Kasumi-1 (cell line): ENCODE measurements around the gene WDR48.

ENCODE experiments used
- DNase-seq, 2 experiments: peaks; one replicate each; lab custom pipeline; 2025; lab: John Stamatoyannopoulos, UW

The WDR48 gene

DNA sequence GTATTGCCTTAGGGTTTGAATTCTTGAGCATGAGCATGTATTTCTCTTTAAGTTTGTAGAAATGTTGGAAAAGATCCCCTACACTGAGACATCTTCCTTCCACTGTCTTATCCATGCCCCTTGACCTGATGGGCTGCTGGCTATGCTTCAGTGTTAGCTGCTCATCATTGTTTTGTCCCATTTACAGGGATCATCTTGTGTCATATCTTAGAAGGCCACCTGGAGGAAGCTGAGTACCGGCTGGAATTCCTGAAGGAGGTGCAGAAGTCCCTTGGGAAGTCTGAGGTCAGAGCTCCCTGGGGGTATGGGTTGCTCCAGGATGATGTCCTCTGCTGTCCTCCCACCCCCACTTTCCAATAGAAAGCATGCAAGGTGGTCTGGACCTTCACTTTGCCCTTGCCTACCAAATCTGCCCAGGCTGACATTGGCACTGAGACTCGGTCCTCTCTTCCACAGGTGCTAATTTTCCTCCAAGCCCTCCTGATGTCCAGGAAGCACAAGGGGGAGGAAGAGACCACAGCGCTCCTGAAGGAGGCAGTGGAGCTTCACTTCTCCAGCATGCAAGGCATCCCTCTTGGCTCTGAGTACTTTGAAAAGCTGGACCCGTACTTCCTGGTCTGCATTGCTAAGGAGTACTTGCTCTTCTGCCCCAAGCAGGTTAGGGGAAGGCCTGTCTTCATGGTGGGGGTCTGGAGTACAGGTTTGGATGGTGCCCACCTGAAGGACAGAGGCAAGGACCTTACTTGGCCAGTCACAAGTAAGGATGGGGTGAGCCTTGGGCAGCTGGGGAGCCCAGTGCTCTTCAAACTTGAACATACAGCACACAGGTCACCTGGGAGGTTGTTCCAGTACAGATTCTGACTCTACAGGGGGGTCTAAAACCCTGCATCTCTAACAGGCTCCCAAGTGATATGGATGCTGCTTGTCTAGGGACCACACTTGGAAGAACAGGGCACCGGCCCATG, 73.3 kb downstream of the WDR48 start:
- DNase-seq, result no peak

- DNase-seq, result no peak
Measured at GRCh38 chr3:39125841-39126500, 74.2 kb downstream of the WDR48 start.

GRCh38 chr3:39126532-39127071, 74.8 kb downstream of the WDR48 start:
- peak; percentile 68 to 70 for DNase-seq

DNA sequence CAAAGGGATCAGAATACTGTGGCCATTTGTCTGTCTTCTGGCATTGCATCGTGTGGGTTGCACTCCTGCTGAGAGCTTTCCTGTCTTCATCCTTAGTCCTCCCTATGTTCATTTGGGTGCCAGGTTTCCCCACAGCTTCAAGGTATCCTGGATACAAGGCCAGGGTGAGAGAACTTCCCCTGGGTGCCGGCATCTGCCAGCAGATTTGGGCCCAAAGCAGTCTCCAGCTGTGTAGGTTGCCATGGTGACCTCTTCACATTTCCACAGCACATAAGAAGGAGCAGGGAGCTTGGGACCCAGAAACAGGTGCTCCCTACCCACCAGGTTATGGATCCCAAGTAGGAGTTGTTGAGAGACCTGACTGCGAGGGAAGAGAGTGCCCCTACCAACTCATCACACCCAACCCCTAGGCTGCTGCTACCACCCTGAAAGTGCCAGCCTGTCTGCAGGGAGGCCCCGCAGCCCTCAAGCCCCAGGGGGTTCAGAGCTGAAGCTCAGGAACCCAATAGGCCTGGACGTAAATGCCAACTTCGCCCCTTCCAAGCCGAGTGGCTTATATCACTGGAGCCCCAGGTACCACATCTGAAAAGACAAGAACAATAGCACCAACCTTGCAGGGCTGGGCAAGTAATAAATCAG, 75.6 kb downstream of the WDR48 start:
- no peak for DNase-seq

- DNase-seq, result peak; percentile 7 to 16
Measured at GRCh38 chr3:39127908-39128304, 76.1 kb downstream of the WDR48 start.

DNA sequence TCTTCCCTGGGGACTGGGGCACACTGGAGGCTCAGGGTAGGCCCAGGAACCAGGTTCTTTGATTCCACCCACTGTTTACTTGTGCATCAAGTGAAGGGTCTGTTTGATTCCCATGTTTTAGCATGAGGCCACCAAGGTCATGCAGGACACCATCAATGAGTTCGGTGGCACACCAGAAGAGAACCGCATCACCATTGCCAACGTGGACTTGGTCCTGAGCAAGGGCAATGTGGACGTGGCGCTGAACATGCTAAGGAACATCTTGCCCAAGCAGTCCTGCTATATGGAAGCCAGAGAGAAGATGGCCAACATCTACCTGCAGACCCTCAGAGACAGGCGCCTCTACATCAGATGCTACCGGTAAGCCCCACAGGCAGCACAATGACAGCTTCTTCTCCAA, 77.1 kb downstream of the WDR48 start:
- no peak for DNase-seq

DNA sequence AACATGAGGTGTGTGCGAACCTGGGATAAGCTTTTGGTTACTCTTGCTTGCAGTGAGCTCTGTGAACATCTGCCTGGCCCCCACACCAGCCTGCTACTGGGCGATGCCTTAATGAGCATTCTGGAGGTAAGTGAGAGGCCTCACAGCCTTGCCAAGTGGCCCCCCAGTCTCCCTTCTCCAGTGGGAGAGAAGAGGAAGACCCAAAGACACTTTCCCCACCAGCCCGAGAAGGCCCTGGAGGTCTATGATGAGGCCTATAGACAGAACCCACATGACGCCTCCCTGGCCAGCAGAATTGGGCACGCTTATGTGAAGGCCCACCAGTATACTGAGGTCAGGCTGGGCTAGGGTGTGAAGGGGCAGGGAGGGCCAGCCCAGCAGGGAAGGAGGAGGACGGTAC, 78.2 kb downstream of the WDR48 start:
- no peak for DNase-seq

- DNase-seq, result no peak
Measured at GRCh38 chr3:39130693-39131265, 79.0 kb downstream of the WDR48 start.

- no peak for DNase-seq
Measured at GRCh38 chr3:39132096-39133092, 80.6 kb downstream of the WDR48 start.

DNA sequence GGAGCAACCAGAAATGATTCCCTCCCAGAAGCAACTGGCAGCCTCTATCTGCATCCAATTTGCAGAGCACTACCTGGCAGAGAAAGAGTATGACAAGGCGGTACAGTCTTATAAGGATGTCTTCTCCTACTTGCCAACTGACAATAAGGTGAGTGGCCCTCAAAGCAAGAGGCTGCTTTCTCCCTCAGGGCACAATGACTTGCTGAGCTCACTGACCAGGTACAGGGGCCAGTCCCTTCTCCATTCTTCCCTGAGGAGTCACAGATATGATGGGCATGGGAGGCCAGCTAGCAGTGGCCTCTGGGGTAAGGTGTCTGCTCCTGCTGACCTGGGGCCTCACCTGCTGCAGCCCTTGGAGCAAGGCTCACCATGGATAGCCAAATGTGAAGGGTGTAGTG, 81.3 kb downstream of the WDR48 start:
- DNase-seq, result no peak

DNA sequence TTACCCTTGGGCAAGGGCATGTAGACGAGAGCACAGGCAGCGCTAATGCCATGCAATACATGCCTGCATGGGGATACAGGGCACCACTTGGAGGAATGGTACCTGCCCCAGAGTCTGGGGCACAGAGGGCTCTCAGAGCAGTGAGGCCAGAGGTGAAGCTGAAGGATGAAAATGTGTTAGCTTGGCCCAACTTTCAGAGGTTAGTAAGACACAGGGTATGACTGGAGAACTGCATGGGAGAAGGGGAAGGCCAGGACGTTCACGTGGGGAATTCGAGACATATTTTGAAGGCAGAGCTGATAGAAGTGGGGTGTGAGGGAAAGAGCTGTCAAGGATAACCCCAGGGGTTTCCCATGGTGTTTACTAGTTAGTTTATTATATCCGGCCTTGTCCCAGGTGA, 82.0 kb downstream of the WDR48 start:
- no peak for DNase-seq

DNA sequence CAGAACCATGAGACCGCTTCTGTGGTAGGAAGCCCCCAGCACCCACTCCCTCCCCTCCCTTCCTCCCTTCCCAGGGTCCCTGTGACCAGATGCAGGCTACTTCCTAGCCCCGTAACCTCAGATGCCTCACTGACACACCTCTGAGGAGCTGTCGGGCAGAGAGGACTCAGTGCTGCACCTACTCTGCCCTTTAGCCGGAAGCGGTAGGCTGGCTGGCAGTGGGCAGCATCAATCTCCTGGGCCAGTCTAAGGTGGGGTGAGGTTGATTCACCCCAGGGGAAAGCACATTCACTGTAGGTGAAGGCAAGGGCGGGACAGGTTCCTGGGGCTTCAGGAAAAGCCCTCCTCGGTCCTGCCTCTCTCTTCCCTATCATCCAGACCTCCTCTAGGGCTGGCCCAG, 82.5 kb downstream of the WDR48 start:
- no peak for DNase-seq

DNA sequence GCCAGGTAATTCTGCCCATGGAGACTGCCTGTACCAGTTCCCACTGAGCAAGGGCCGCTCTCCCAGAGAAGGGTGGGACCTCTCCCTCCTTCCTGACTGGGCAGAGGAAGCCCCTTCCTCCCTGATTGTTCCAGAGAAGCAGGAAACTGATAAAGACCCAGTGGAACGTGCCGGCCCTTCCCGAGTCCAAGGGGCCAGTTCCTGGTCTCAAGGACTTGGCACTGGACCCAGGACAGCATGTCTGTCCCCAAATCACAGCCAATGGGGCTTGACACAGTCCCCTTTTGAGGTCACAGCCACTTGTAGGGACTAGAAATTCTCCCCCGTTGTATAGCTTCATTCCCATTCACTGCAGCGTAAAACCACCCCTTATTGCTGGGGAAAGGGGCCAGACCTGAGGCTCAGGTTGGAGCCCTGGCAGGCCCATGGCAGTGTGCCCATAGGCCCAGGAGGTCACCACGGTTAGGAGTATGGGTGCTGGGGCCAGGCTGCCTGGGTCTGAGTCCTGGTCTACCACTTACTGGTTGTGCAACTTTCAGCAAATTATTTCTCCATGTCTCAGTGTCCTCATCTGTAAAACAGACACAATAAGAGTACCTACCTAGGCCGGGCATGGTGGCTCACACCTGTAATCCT, 83.5 kb downstream of the WDR48 start:
- DNase-seq, result no peak

GRCh38 chr3:39136533-39137434, 85.0 kb downstream of the WDR48 start:
- DNase-seq, result no peak

DNA sequence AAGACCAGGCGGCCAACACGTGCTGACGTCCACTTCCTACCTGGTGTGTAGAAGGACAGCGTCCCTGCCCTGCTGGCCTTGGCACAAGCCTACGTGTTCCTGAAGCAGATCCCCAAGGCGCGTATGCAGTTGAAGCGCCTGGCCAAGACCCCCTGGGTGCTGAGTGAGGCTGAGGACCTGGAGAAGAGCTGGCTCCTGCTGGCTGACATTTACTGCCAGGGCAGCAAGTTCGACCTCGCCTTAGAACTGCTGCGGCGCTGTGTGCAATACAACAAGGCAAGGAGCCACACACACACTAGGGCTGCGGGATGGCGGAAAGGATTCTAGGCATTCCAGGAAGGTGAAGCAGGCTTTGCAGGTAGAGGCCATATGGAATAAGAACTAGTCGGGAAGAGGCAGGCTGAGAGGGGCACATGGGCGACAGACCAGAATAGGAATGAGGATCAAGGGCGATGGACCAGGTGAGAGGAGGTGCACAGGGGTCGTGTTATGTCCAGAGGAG, 85.7 kb downstream of the WDR48 start:
- DNase-seq, result no peak

- no peak for DNase-seq
Measured at GRCh38 chr3:39137991-39138803, 86.4 kb downstream of the WDR48 start.

- DNase-seq, result no peak
Measured at GRCh38 chr3:39138804-39139415, 87.1 kb downstream of the WDR48 start.

DNA sequence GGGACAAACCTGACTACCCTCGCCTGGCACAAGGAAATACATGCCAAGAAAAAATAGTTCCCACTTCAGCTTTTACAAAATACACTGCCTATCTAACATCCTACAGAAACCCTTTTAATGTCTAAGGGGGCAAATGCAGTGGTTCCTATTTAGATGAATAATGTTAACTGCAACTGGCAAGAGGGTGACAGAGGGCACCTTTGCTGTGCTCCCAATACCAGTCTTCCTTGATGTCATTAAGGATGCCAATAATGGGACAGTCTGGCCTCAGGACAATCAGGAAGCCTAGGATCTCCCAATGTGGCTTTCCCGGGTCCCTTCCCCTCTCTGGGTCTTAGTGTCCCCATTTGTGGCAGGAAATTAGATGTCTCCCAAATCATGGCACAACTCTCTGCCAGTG, 87.6 kb downstream of the WDR48 start:
- no peak for DNase-seq
